GM12801 (cell line): ENCODE measurements around the gene ING3.

Source experiments
- CTCF ChIP-seq: IDR thresholded peaks from one replicate; pipeline ENCODE4 v1.5.1; 2011; ENCODE audit warnings: control low read depth; ENCODE audit not compliant: insufficient read length; ENCODE audit errors: extremely low read depth

ING3 gene

GRCh38 chr7:121000081-121000983 lies 49.8 kb downstream of the ING3 start:
- TF ChIP-seq CTCF = no peak

- no peak for TF ChIP-seq CTCF
Measured at GRCh38 chr7:121001234-121001906, 50.8 kb downstream of the ING3 start.

GRCh38 chr7:121002048-121002756 lies 51.6 kb downstream of the ING3 start:
- no peak for TF ChIP-seq CTCF

- TF ChIP-seq CTCF = no peak
Measured at GRCh38 chr7:121002757-121003200, 52.2 kb downstream of the ING3 start.

- TF ChIP-seq CTCF = no peak
Measured at GRCh38 chr7:121003986-121004685, 53.6 kb downstream of the ING3 start.

- TF ChIP-seq CTCF = no peak
Measured at GRCh38 chr7:121005996-121006584, 55.5 kb downstream of the ING3 start.
